Epidermal melanocyte (primary cell): ENCODE results near the gene WNT5B.

Experiments used
- DNase-seq: peaks from one replicate; pipeline ENCODE4 v3.0.0; 2011; ENCODE audit warnings: low spot score; ENCODE audit not compliant: insufficient read length

WNT5B gene

GRCh38 chr12:1650978-1651361 is 21.9 kb downstream of the WNT5B start:
- no peak for DNase-seq

- no peak for DNase-seq
Observed at GRCh38 chr12:1651946-1652345, 22.9 kb downstream of the WNT5B start.

GRCh38 chr12:1655225-1655788 is 26.3 kb downstream of the WNT5B start:
- no peak for DNase-seq

- no peak for DNase-seq
Observed at GRCh38 chr12:1656902-1657301, 27.9 kb downstream of the WNT5B start.

GRCh38 chr12:1657688-1658087 is 28.7 kb downstream of the WNT5B start:
- DNase-seq: no peak

- DNase-seq: no peak
Observed at GRCh38 chr12:1660304-1661187, 31.5 kb downstream of the WNT5B start.

- peak; percentile 62 for DNase-seq
Observed at GRCh38 chr12:1661553-1662335, 32.7 kb downstream of the WNT5B start.

GRCh38 chr12:1662761-1663439 is 33.9 kb downstream of the WNT5B start:
- DNase-seq: no peak

GRCh38 chr12:1663440-1664132 is 34.6 kb downstream of the WNT5B start:
- no peak for DNase-seq

GRCh38 chr12:1665366-1665765 is 36.3 kb downstream of the WNT5B start:
- DNase-seq: no peak

GRCh38 chr12:1666215-1666614 is 37.2 kb downstream of the WNT5B start:
- no peak for DNase-seq

- no peak for DNase-seq
Observed at GRCh38 chr12:1666685-1667162, 37.7 kb downstream of the WNT5B start.

GRCh38 chr12:1668833-1669543 is 40.0 kb downstream of the WNT5B start:
- no peak for DNase-seq

- no peak for DNase-seq
Observed at GRCh38 chr12:1670358-1671268, 41.6 kb downstream of the WNT5B start.

GRCh38 chr12:1676043-1676442 is 47.0 kb downstream of the WNT5B start:
- no peak for DNase-seq

GRCh38 chr12:1680804-1681492 is 51.9 kb downstream of the WNT5B start:
- no peak for DNase-seq

- DNase-seq: no peak
Observed at GRCh38 chr12:1681493-1681807, 52.4 kb downstream of the WNT5B start.

- no peak for DNase-seq
Observed at GRCh38 chr12:1688086-1688710, 59.2 kb downstream of the WNT5B start.
